Central memory CD8-positive, alpha-beta T cell (primary cell): ENCODE data around the gene MPZL2.
A peak's percentile ranks its signal among the peaks of the same experiment; 100 is the strongest.

Experiments
- ATAC-seq: fragments of 150-1000 bp; cut with Tn5 transposase; replicated peaks from 2 replicates; pipeline ENCODE4 v1.10.0; 2022; ENCODE audit warnings: mild to moderate bottlenecking, moderate FRiP score, moderate number of reproducible peaks; ENCODE audit not compliant: poor library complexity, severe bottlenecking; ENCODE audit errors: extremely low read depth
- DNase-seq, 2 donors: peaks; one replicate each; pipeline ENCODE4 v3.0.0; 2021; ENCODE audit warnings: low spot score in 2 of 2
- H3K27ac Mint-ChIP-seq: one replicate; pipeline ENCODE4 v1.8.0; 2022; ENCODE audit warnings: low read depth, mild to moderate bottlenecking, moderate library complexity, mixed read lengths
- H3K27me3 Mint-ChIP-seq: one replicate; pipeline ENCODE4 v1.8.0; 2022; ENCODE audit warnings: mixed read lengths
- H3K36me3 Mint-ChIP-seq: one replicate; pipeline ENCODE4 v1.8.0; 2022; ENCODE audit warnings: mild to moderate bottlenecking, moderate library complexity, mixed read lengths; ENCODE audit not compliant: insufficient read depth
- H3K4me1 Mint-ChIP-seq: one replicate; pipeline ENCODE4 v1.8.0; 2022; ENCODE audit warnings: mixed read lengths
- H3K4me3 Mint-ChIP-seq: one replicate; pipeline ENCODE4 v1.8.0; 2022; ENCODE audit warnings: mild to moderate bottlenecking, moderate library complexity, mixed read lengths
- H3K9me3 Mint-ChIP-seq: one replicate; pipeline ENCODE4 v1.8.0; 2022; ENCODE audit warnings: mixed read lengths

Gene MPZL2

DNA sequence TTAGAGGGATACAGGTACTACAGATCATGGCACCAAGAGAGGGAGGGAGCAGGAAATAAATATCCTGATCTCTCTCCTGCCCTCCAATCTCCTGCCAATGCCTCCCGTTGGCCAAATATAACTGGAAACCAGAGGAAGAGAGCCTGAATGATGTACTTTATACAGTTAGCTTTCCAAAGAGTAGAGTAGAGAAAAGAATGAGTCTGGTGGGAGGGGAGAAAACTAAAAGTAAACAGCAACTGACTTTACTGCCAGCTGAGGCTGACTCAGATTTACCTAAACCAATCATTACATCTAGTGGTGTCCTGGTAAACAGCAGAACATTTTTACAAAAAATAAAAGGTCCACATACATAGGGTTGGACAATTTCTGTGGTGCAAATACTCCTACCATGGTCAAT is 17.1 kb downstream of the MPZL2 start:
- peaks cover 70% of the 10 kb centered on the region for H3K4me1 Mint-ChIP-seq
- peaks cover 20% of the 10 kb centered on the region for H3K36me3 Mint-ChIP-seq
- DNase-seq: no peak
- ATAC-seq: no peak
- H3K27me3 Mint-ChIP-seq: no peaks in the 10 kb centered on the region
- H3K4me3 Mint-ChIP-seq: no peak overlapping the region
- peak overlapping the region; percentile 38 for H3K27ac Mint-ChIP-seq
- no peaks in the 10 kb centered on the region for H3K9me3 Mint-ChIP-seq

DNA sequence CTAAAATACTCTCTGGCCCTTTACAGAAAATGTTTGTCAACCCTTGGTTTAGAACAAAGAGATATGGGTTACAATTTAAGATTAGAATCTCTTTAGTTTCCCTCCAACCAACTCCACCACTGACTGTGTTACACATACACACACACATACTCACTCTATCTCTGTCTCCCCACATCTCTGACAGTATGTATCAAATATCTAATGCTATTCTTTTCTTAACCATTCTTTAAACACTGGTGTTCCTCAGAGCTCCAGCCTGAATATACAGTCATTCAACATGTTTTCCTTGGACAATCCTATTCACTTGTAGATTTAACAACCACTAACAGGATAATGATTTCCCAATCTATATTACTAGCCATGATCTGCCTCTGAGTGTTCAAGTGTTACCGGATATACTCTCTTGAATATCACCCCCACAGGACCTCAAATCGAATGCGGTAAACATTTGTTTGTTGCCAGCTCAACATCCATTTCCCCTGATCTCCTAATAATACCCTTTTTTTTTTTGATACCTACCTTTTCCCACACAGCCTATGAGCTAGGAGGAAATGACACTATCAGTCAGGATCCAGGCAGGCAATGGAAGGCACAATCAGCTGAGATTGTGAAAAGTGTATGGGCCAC is 18.0 kb downstream of the MPZL2 start:
- Mint-ChIP-seq H3K4me1 (peaks cover 74% of the 10 kb centered on the region), H3K4me3 (no peak overlapping the region), H3K27ac (peak overlapping the region; percentile 38), H3K36me3 (peaks cover 15% of the 10 kb centered on the region), H3K27me3 (no peaks in the 10 kb centered on the region), H3K9me3 (no peaks in the 10 kb centered on the region)
- DNase-seq (no peak), ATAC-seq (no peak)

DNA sequence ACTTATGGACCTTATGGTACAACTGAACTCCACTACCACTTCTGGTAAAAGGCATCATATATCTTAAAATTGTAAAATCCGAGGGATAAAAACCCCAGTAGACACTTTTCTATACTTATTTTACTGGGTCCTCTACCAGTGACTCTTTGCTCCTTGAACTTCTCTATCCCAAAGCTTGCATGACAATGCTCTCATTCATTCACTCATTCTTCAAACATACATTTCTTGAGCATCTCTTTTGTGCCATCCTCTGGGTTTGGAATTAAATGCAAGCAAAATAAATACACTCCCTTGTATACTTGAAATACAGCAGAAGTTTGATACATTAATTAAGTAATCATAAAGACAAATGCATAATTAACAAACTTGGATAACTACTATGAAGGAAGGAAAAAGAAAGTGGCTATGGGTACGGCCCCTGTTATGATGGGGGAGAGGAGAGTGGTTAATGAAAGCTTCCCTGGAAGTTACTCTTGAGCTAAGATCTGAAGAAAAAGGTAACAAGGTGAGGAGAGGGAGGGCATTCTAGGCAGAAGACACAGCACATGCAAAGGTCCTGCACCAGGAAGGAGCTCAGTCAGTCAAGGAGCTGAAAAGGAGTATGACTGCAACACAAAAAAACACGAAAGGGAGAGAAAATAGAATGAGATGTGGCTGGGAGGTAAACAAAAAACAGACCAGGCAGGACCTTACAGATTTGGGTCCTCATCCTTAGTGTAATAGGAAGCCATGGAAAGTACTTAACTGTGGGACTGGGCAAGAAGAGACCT is 19.9 kb downstream of the MPZL2 start:
- Mint-ChIP-seq H3K9me3 (no peaks in the 10 kb centered on the region), H3K36me3 (peaks cover 14% of the 10 kb centered on the region), H3K4me3 (no peak overlapping the region), H3K27me3 (no peaks in the 10 kb centered on the region), H3K27ac (peak overlapping the region; percentile 93), H3K4me1 (peaks cover 80% of the 10 kb centered on the region)
- ATAC-seq: no peak
- DNase-seq: no peak

DNA sequence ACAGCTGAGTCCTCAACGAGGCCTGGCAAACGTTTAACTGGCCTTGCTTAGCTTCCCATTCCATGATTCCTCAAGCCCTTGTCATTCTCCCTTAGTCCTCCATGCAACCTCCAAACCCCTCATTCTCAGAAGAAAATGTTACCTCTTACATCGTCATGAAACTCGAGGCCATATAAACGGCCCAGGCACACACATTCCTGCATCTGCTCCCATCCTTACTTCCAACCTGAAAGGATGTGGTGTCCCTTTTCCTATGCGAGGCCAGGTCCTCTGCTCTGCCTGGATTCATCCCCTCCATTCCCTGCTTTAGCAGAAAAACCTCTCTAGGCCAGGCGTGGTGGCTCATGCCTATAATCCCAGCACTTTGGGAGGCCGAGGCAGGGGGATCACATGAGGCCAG is 20.9 kb downstream of the MPZL2 start:
- Mint-ChIP-seq H3K27ac (peak overlapping the region; percentile 93), H3K27me3 (no peaks in the 10 kb centered on the region), H3K36me3 (peaks cover 21% of the 10 kb centered on the region), H3K4me3 (peak overlapping the region; percentile 2), H3K9me3 (no peaks in the 10 kb centered on the region), H3K4me1 (peaks cover 90% of the 10 kb centered on the region)
- ATAC-seq (no peak), DNase-seq (no peak)

DNA sequence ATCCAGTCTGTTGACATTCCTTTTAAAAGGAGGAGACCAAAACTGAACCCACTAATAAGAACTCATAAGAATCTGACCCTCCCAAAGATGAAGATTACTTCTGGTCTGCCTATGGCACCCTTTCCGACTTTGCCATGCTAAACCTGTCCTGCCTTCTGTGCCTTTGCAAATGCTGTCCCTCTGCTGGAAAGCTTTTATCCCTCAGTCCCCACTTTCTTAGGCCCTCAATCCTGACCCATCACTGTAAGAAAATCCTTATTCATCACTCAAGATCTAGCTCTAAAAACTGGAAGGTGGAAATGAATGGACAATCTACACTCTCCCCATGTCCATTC is 22.4 kb downstream of the MPZL2 start:
- no peak for DNase-seq
- H3K4me3 Mint-ChIP-seq: peak overlapping the region; percentile 63
- ATAC-seq: no peak
- H3K27me3 Mint-ChIP-seq: no peaks in the 10 kb centered on the region
- peaks cover 24% of the 10 kb centered on the region for H3K36me3 Mint-ChIP-seq
- peak overlapping the region; percentile 93 for H3K27ac Mint-ChIP-seq
- peaks cover 82% of the 10 kb centered on the region for H3K4me1 Mint-ChIP-seq
- H3K9me3 Mint-ChIP-seq: no peaks in the 10 kb centered on the region

DNA sequence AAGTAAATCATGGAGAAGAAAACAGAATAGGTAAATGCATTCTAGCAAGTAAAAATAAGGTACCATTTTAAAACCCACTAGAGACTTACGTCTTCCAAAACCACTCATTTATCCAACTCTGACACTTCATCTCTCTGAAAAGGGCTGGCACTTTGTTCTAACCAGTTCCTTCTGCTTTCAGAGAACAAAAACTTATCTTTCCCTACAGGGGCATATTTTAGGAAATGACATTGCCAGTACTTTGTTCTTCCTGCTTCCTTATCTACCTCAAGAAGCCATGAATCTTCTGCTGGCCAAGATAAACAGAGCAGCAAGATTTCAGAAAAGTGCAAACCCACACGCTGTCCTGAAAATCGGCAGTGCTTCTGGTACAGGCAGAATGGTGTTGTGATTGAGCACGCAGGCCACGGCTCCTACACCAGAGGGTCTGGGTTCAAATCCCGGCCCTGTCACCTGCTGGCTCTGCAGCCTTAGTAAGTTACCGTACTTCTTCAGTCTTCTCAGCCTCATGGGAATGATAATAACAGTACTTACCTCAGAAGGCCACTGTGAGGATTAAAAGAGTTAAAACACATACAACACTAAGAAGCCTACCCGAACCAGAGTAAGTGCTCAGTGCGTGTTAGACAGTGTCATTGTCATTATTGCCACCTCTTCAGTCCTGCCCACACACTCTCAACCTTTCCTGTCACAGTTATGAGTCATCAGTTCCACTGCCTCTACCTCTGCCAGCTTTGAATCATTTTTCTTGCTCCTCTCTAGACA is 22.9 kb downstream of the MPZL2 start:
- peak overlapping the region; percentile 93 for H3K27ac Mint-ChIP-seq

DNA sequence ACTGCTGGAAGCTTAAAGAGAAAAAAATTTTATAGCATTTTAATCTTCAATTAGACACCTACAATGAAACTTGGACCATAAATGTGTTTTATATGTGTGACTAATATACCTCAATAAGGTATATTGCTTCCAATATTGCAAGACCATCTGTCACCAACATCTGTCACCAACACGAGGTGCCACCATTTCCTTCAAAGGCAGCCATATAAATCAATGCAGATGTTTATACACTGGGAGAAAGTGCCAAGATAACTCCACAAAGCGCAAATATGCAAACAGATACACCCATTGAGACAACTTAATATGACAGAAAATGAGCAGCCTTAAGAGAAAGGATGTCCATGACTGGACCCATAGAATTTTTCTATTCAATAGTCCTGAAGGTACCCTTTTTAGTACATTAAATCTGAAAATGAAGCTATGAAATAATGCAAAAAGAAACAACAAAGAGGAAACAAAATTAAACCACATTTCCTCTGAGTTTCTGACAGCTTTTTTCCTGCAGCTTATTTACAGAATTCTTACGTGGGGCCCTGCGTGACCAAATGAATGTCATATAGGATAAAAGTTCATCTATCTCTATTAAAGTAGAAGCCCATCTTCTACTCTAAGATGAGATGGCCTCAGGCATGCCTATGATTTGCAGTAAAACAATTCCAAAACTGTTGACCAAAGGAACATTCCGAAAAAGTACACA is 24.4 kb downstream of the MPZL2 start:
- no peaks in the 10 kb centered on the region for H3K9me3 Mint-ChIP-seq
- H3K27ac Mint-ChIP-seq: peak overlapping the region; percentile 93
- no peaks in the 10 kb centered on the region for H3K27me3 Mint-ChIP-seq
- ATAC-seq (no peak), DNase-seq (no peak)
- peak overlapping the region; percentile 63 for H3K4me3 Mint-ChIP-seq
- peaks cover 72% of the 10 kb centered on the region for H3K4me1 Mint-ChIP-seq
- H3K36me3 Mint-ChIP-seq: peaks cover 29% of the 10 kb centered on the region

More for the DNA sequence above, 22.9 kb downstream of the MPZL2 start:
- H3K9me3 Mint-ChIP-seq: no peaks in the 10 kb centered on the region
- H3K36me3 Mint-ChIP-seq: peaks cover 27% of the 10 kb centered on the region
- peak overlapping the region; percentile 63 for H3K4me3 Mint-ChIP-seq
- DNase-seq (peak in 1 of 2 donors; percentile 48), ATAC-seq (peak; percentile 100)
- no peaks in the 10 kb centered on the region for H3K27me3 Mint-ChIP-seq
- H3K4me1 Mint-ChIP-seq: peaks cover 79% of the 10 kb centered on the region

DNA sequence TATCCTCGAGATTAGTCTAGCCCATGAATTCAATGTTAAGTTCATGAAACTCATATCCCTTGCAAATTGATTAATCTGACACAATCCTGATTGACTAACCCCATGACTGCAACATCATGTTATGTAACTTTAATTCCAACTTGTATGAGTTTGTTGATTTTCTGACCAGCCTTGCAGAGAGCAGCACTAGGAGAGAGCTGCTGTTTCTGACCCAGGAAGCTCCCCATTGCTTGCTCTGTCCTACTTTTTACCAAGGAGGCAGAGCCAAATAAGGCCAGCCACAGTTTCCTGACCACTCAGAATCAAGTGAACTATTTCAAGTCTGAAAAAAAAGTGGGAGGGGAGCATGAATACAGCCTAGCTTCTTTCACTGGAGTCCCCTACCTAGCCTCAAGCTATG is 25.2 kb downstream of the MPZL2 start:
- Mint-ChIP-seq H3K4me3 (peak overlapping the region; percentile 5), H3K36me3 (peaks cover 32% of the 10 kb centered on the region), H3K4me1 (peaks cover 69% of the 10 kb centered on the region), H3K27ac (no peak overlapping the region), H3K27me3 (no peaks in the 10 kb centered on the region), H3K9me3 (no peaks in the 10 kb centered on the region)
- ATAC-seq (no peak), DNase-seq (no peak)

DNA sequence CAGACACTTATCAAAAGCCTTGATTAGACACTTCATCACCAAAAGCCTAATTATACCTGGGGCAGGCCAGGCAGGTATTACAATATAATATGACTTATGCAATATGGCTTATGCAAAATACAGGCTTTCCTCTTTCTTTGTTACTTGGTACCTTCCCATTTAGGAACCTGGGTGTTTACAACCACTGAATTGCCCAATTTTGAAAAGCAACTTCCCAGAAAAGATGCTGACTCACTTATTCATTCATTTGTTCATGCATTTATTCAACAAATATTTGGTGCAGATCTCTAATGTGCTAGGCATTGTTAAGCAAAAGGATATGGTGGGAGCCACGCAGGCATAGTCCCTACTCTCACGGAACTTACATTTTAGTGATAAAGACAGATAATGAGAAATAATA is 25.7 kb downstream of the MPZL2 start:
- no peaks in the 10 kb centered on the region for H3K9me3 Mint-ChIP-seq

DNA sequence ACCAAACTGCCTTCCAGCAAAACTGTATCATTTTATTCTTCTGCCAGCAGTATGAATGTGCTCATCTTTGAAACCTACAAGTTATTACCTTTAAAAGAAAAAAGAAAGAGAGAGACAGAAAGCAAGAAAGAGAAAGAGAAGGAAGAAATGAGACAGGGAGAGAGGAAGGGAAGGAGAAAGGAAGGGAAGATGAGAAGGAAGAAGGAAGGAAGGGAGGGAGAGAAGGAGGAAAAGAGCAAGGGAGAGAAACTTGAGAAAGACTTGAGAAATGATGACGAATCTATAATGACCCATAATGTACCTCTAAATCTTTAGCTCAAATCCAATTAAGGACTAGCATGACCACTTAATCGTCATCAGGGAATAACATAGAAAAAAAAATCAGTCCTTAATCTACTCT is 27.9 kb downstream of the MPZL2 start:
- DNase-seq (no peak), ATAC-seq (no peak)
- no peaks in the 10 kb centered on the region for H3K27me3 Mint-ChIP-seq
- no peak overlapping the region for H3K27ac Mint-ChIP-seq
- H3K36me3 Mint-ChIP-seq: peaks cover 27% of the 10 kb centered on the region
- H3K9me3 Mint-ChIP-seq: no peaks in the 10 kb centered on the region
- peaks cover 42% of the 10 kb centered on the region for H3K4me1 Mint-ChIP-seq
- no peak overlapping the region for H3K4me3 Mint-ChIP-seq

More for the DNA sequence above, 25.7 kb downstream of the MPZL2 start:
- no peaks in the 10 kb centered on the region for H3K27me3 Mint-ChIP-seq
- peaks cover 64% of the 10 kb centered on the region for H3K4me1 Mint-ChIP-seq
- no peak for DNase-seq
- peaks cover 32% of the 10 kb centered on the region for H3K36me3 Mint-ChIP-seq
- no peak overlapping the region for H3K27ac Mint-ChIP-seq
- ATAC-seq: no peak
- peak overlapping the region; percentile 5 for H3K4me3 Mint-ChIP-seq

DNA sequence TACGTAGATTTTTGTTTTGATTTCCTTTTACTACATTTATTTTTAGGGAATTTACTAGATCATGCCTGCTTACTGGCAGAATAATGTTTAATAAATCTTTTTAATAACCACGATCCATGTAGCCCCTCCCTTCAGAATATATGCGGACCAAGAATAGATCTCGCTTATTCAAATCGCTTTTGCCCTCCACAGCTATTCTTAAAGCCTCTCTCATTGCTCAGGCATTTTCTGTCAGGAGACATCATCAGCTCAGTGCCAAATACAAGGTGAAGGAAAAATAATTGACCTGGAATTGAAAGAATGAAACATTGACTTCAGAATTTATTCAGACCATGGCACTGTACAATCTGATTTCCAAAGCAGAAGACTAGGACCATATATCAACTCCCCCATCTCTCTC is 29.3 kb downstream of the MPZL2 start:
- H3K9me3 Mint-ChIP-seq: no peaks in the 10 kb centered on the region
- ATAC-seq (no peak), DNase-seq (no peak)
- H3K4me3 Mint-ChIP-seq: no peak overlapping the region
- peaks cover 30% of the 10 kb centered on the region for H3K36me3 Mint-ChIP-seq
- H3K27me3 Mint-ChIP-seq: no peaks in the 10 kb centered on the region
- H3K27ac Mint-ChIP-seq: no peak overlapping the region
- peaks cover 32% of the 10 kb centered on the region for H3K4me1 Mint-ChIP-seq

DNA sequence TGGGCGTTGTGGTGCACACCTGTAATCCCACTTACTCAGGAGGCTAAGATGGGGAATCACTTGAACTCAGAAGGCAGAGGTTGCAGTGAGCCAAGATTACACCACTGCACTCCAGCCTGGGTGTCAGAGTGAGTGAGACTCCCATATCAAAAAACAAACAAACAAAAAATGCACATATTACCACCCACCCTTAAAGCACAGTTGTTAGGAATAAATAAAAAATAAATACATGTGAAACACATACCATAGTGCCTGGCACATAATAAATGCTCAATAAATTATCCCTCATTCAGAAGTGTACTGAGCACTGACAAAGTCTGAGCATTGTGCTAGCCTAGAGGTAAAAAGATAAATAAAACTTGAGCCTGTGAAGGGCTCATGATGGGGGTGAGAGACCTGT is 30.2 kb downstream of the MPZL2 start:
- ATAC-seq (no peak), DNase-seq (no peak)
- peaks cover 33% of the 10 kb centered on the region for H3K4me1 Mint-ChIP-seq
- H3K27ac Mint-ChIP-seq: no peak overlapping the region
- no peak overlapping the region for H3K4me3 Mint-ChIP-seq
- H3K27me3 Mint-ChIP-seq: no peaks in the 10 kb centered on the region
- peaks cover 32% of the 10 kb centered on the region for H3K36me3 Mint-ChIP-seq
- H3K9me3 Mint-ChIP-seq: no peaks in the 10 kb centered on the region
